ENCODE data around the gene GLB1L2. TPM values are rescaled to one million over a fixed set of nuclear protein-coding genes. Genes with fewer than 3 reads are reported as not detected.

Gene GLB1L2
- total RNA-seq, 1 experiment from 2014 or later, result 0.34 TPM

- DNase-seq (ENCODE audit: low read depth), result no peak
Observed at GRCh38 chr11:134383576-134384221, 51.9 kb downstream of the GLB1L2 start.

- DNase-seq (ENCODE audit: low read depth), result no peak
Observed at GRCh38 chr11:134384406-134384805, 52.6 kb downstream of the GLB1L2 start.

- DNase-seq (ENCODE audit: low read depth), result no peak
Observed at GRCh38 chr11:134385171-134385570, 53.4 kb downstream of the GLB1L2 start.

GRCh38 chr11:134385774-134386565, 54.2 kb downstream of the GLB1L2 start:
- no peak for DNase-seq (ENCODE audit: low read depth)

GRCh38 chr11:134386945-134387344, 55.2 kb downstream of the GLB1L2 start:
- no peak for DNase-seq (ENCODE audit: low read depth)

- DNase-seq (ENCODE audit: low read depth), result no peak
Observed at GRCh38 chr11:134387501-134387900, 55.7 kb downstream of the GLB1L2 start.

- DNase-seq (ENCODE audit: low read depth), result no peak
Observed at GRCh38 chr11:134388590-134388989, 56.8 kb downstream of the GLB1L2 start.

GRCh38 chr11:134389464-134390180, 57.8 kb downstream of the GLB1L2 start:
- DNase-seq (ENCODE audit: low read depth), result no peak

GRCh38 chr11:134390706-134391569, 59.1 kb downstream of the GLB1L2 start:
- no peak for DNase-seq (ENCODE audit: low read depth)

- no peak for DNase-seq (ENCODE audit: low read depth)
Observed at GRCh38 chr11:134391656-134392055, 59.9 kb downstream of the GLB1L2 start.

GRCh38 chr11:134392953-134393615, 61.3 kb downstream of the GLB1L2 start:
- DNase-seq (ENCODE audit: low read depth), result no peak

GRCh38 chr11:134393638-134394037, 61.9 kb downstream of the GLB1L2 start:
- no peak for DNase-seq (ENCODE audit: low read depth)

GRCh38 chr11:134394311-134394710, 62.5 kb downstream of the GLB1L2 start:
- no peak for DNase-seq (ENCODE audit: low read depth)

GRCh38 chr11:134395002-134395401, 63.2 kb downstream of the GLB1L2 start:
- no peak for DNase-seq (ENCODE audit: low read depth)

- no peak for DNase-seq (ENCODE audit: low read depth)
Observed at GRCh38 chr11:134397304-134398078, 65.7 kb downstream of the GLB1L2 start.

GRCh38 chr11:134398079-134398444, 66.3 kb downstream of the GLB1L2 start:
- DNase-seq (ENCODE audit: low read depth), result peak; percentile 23

GRCh38 chr11:134398644-134399292, 67.0 kb downstream of the GLB1L2 start:
- DNase-seq (ENCODE audit: low read depth), result no peak

- DNase-seq (ENCODE audit: low read depth), result no peak
Observed at GRCh38 chr11:134399293-134399654, 67.5 kb downstream of the GLB1L2 start.

GRCh38 chr11:134399996-134400395, 68.2 kb downstream of the GLB1L2 start:
- DNase-seq (ENCODE audit: low read depth), result no peak

All from HT1080 (cell line).